Thyroid gland (tissue), 4 donors: ENCODE results near the gene NR2C2. TPM values are rescaled to one million over a fixed set of nuclear protein-coding genes. Genes with fewer than 3 reads are reported as not detected.

Source experiments
- DNase-seq, 2 donors: peaks; one replicate each; pipeline ENCODE4 v3.0.0-alpha.2; 2019
- H3K27ac ChIP-seq, 3 donors: fragments of 200-600 bp; sonication (generic); 1 replicate in 2 of 3; 2 replicates in 1 of 3; pipeline ENCODE4 v1.5.1; 2016 to 2019; ENCODE audit warnings: mild to moderate bottlenecking in 1 of 3, moderate library complexity in 1 of 3
- H3K27me3 ChIP-seq: fragments of 200-600 bp; sonication (generic); one replicate; pipeline ENCODE4 v1.5.1; 2019
- H3K36me3 ChIP-seq, 2 donors: fragments of 200-600 bp; sonication (generic); one replicate each; pipeline ENCODE4 v1.5.1; 2016 to 2019
- H3K4me1 ChIP-seq, 2 donors: fragments of 200-600 bp; sonication (generic); one replicate each; pipeline ENCODE4 v1.5.1; 2017 to 2019
- H3K4me3 ChIP-seq, 3 donors: fragments of 200-600 bp; sonication (generic); replicated peaks in 1 of 3; 1 replicate in 2 of 3; 2 replicates in 1 of 3; pipeline ENCODE4 v1.5.1; 2016; ENCODE audit warnings: mild to moderate bottlenecking in 1 of 3
- H3K9me3 ChIP-seq: fragments of 200-600 bp; sonication (generic); one replicate; pipeline ENCODE4 v1.5.1; 2017
- CTCF ChIP-seq, 6 experiments: fragments of 200-600 bp in 3 of 6; fragments of 450-650 bp in 3 of 6; sonication (generic) in 3 of 6; IDR thresholded peaks; one replicate each; pipeline ENCODE4 v1.5.1; 2016 to 2019; ENCODE audit warnings: antibody characterized with exemption in 6 of 6, mild to moderate bottlenecking in 2 of 6, inconsistent platforms in 1 of 6, moderate library complexity in 1 of 6
- POLR2A ChIP-seq, 2 donors: fragments of 450-650 bp; IDR thresholded peaks; one replicate each; pipeline ENCODE4 v1.6.1; 2017; ENCODE audit warnings: antibody characterized with exemption in 2 of 2, mild to moderate bottlenecking in 2 of 2, moderate library complexity in 1 of 2
- WGBS, 2 donors: methylation state at CpG; one replicate each; pipeline ENCODE4 v1.1.5; 2017; 5-methylcytosine and 5-hydroxymethylcytosine counted together
- intact Hi-C: fragments of 100-400 bp; cut with DNase I; formaldehyde crosslinking; loops from one replicate; pipeline ENCODE4 v1.15.1; 2023
- total RNA-seq, 4 donors: library from RNA; depleted of rRNA; stranded (reverse); fragments of >200 nt; gene quantifications; one replicate each; pipeline ENCODE4 v1.2.3, GENCODE V29; 2016

The NR2C2 gene
- total RNA-seq, 4 donors from 2014 or later = 55.1 to 97.8 (median 60.0) TPM

- TF ChIP-seq CTCF (IDR thresholded peaks at IDR 0.05) (no peak), POLR2A (IDR thresholded peaks at IDR 0.05) (no peak)
- no peak for DNase-seq
- Histone ChIP-seq H3K27me3 (no peaks in the 10 kb centered on the region), H3K4me3 (no peak overlapping the region), H3K27ac (no peak overlapping the region), H3K4me1 (no peaks in the 10 kb centered on the region), H3K36me3 (no peaks in the 10 kb centered on the region), H3K9me3 (no peaks in the 10 kb centered on the region)
- intact Hi-C loops = no loop called here
- WGBS, 2 donors = 94% methylated on average over 6 of the region's 6 CpGs
Observed at GRCh38 chr3:14905055-14905657, 42.2 kb upstream of the NR2C2 start.

- DNase-seq = no peak
- Histone ChIP-seq H3K4me1 (no peaks in the 10 kb centered on the region), H3K27me3 (no peaks in the 10 kb centered on the region), H3K36me3 (no peaks in the 10 kb centered on the region), H3K9me3 (no peaks in the 10 kb centered on the region), H3K4me3 (no peak overlapping the region), H3K27ac (no peak overlapping the region)
- TF ChIP-seq POLR2A (IDR thresholded peaks at IDR 0.05) (no peak), CTCF (IDR thresholded peaks at IDR 0.05) (no peak)
- intact Hi-C loops = no loop called here
- WGBS, 2 donors = 80 to 82% methylated on average over 10 to 11 of the region's 11 CpGs
Observed at GRCh38 chr3:14906355-14906971, 40.9 kb upstream of the NR2C2 start.

- intact Hi-C loops = no loop called here
- no peaks in the 10 kb centered on the region for H3K9me3 ChIP-seq
- TF ChIP-seq CTCF (IDR thresholded peaks at IDR 0.05) = no peak
- TF ChIP-seq POLR2A (IDR thresholded peaks at IDR 0.05) = no peak
- WGBS, 2 donors = 71 to 74% methylated on average over 14 to 15 of the region's 18 CpGs
- H3K4me3 ChIP-seq = no peak overlapping the region
- H3K36me3 ChIP-seq = no peaks in the 10 kb centered on the region
- no peak for DNase-seq
- H3K27me3 ChIP-seq = no peaks in the 10 kb centered on the region
- H3K4me1 ChIP-seq = no peaks in the 10 kb centered on the region
- H3K27ac ChIP-seq = no peak overlapping the region
Observed at GRCh38 chr3:14907043-14907966, 40.1 kb upstream of the NR2C2 start.

- no peak for TF ChIP-seq CTCF (IDR thresholded peaks at IDR 0.05)
- no peak for DNase-seq
- intact Hi-C loops = no loop called here
- no peaks in the 10 kb centered on the region for H3K9me3 ChIP-seq
- H3K27me3 ChIP-seq = no peaks in the 10 kb centered on the region
- H3K4me3 ChIP-seq = no peak overlapping the region
- WGBS, 2 donors = 92 to 95% methylated on average over 5 of the region's 5 CpGs
- no peaks in the 10 kb centered on the region for H3K4me1 ChIP-seq
- H3K36me3 ChIP-seq = no peaks in the 10 kb centered on the region
- H3K27ac ChIP-seq = no peak overlapping the region
Observed at GRCh38 chr3:14909250-14909649, 38.1 kb upstream of the NR2C2 start.
